Measurements from ENCODE around the gene DISP2.

The DISP2 gene

GRCh38 chr15:40344631-40345120 is 13.3 kb upstream of the DISP2 start:
- ChIA-PET CTCF (interaction anchor here (0.6 to 8.3 kb wide), 19 partner anchors 8 to 527 kb away, joined by 3 to 112 read pairs (median 3); no protein-coding TSS in a partner anchor), POLR2A (ENCODE audit: low non-redundant PET) (no interaction called here)
- H3K27ac ChIP-seq = peak overlapping the region; percentile 91
- TF ChIP-seq CTCF (conservative IDR thresholded peaks at IDR 0.05; ENCODE audit: low read depth) = peak; percentile 84
- DNase-seq (ENCODE audit: low spot score) = peak; percentile 59

- ChIA-PET POLR2A (ENCODE audit: low non-redundant PET) (no interaction called here), CTCF (interaction anchor here (0.6 to 8.3 kb wide), 10 partner anchors 8 to 69 kb away, joined by 3 to 112 read pairs (median 4); no protein-coding TSS in a partner anchor)
- DNase-seq (ENCODE audit: low spot score) = no peak
- H3K27ac ChIP-seq = peak overlapping the region; percentile 91
- TF ChIP-seq CTCF (conservative IDR thresholded peaks at IDR 0.05; ENCODE audit: low read depth) = no peak
These were observed 12.7 kb upstream of the DISP2 start for GRCh38 chr15:40345225-40345866.

- POLR2A ChIA-PET (ENCODE audit: low non-redundant PET) = no interaction called here
- H3K27ac ChIP-seq = peak overlapping the region; percentile 91
- no peak for TF ChIP-seq CTCF (conservative IDR thresholded peaks at IDR 0.05; ENCODE audit: low read depth)
- no peak for DNase-seq (ENCODE audit: low spot score)
- CTCF ChIA-PET = interaction anchor here (1.2 kb wide), 1 partner anchor 8 kb away, joined by 3 read pairs; no protein-coding TSS in a partner anchor
These were observed 12.0 kb upstream of the DISP2 start for GRCh38 chr15:40345867-40346578.

GRCh38 chr15:40346579-40347558 is 11.2 kb upstream of the DISP2 start:
- CTCF ChIA-PET = interaction anchor here (1.2 kb wide), 1 partner anchor 9 kb away, joined by 3 read pairs; no protein-coding TSS in a partner anchor
- no peak for DNase-seq (ENCODE audit: low spot score)

GRCh38 chr15:40347559-40348473 is 10.2 kb upstream of the DISP2 start:
- no peak for TF ChIP-seq CTCF (conservative IDR thresholded peaks at IDR 0.05; ENCODE audit: low read depth)
- CTCF ChIA-PET = interaction anchor here (1.1 to 1.2 kb wide), 2 partner anchors 10 to 74 kb away, joined by 3 to 5 read pairs; no protein-coding TSS in a partner anchor
- peak overlapping the region; percentile 91 for H3K27ac ChIP-seq
- POLR2A ChIA-PET (ENCODE audit: low non-redundant PET) = no interaction called here
- no peak for DNase-seq (ENCODE audit: low spot score)

More at GRCh38 chr15:40346579-40347558, 11.2 kb upstream of the DISP2 start:
- POLR2A ChIA-PET (ENCODE audit: low non-redundant PET) = no interaction called here
- TF ChIP-seq CTCF (conservative IDR thresholded peaks at IDR 0.05; ENCODE audit: low read depth) = no peak
- peak overlapping the region; percentile 91 for H3K27ac ChIP-seq
